Measurements from ENCODE around the gene WNT1. TPM values are rescaled to one million over a fixed set of nuclear protein-coding genes. Genes with fewer than 3 reads are reported as not detected.

The WNT1 gene
- total RNA-seq, 1 experiment from 2014 or later = not detected

- H4K91ac ChIP-seq (ENCODE audit: insufficient read length, low read depth, low read length) = no peak overlapping the region
- Mint-ChIP-seq H3K9me3 (0 out of 5 replicates have a peak, but pooled peaks cover 0 to 4% of the 10 kb centered on the region in 2 experiments), H3K27me3 (ENCODE audit: low read depth) (peaks cover 78% of the 10 kb centered on the region), H3K4me1 (peaks cover 13 to 36% of the 10 kb centered on the region in 2 experiments), H3K27ac (no peak overlapping the region), H3K4me3 (peak overlapping the region; percentile 56 to 80), H3K36me3 (ENCODE audit: insufficient read depth in 1 of 3, low read depth in 3 of 3) (peaks cover 6 to 9% (median 7%) of the 10 kb centered on the region in 3 experiments; a peak in 4 of 7 replicates)
- no peak overlapping the region for H2BK20ac ChIP-seq (ENCODE audit: low read depth, low read length, poor library complexity, severe bottlenecking)
- H2AFZ ChIP-seq (ENCODE audit: low read length) = no peak overlapping the region
- no peak overlapping the region for H3K4ac ChIP-seq (ENCODE audit: low read depth, low read length)
- no peak overlapping the region for H3K18ac ChIP-seq (ENCODE audit: insufficient read length, low read depth, low read length)
- peaks cover 27% of the 10 kb centered on the region for H3K23me2 ChIP-seq (ENCODE audit: insufficient read length, low read depth, low read length, poor library complexity, severe bottlenecking)
- no peak overlapping the region for H2BK12ac ChIP-seq (ENCODE audit: insufficient read length, low read depth, low read length)
- no peaks in the 10 kb centered on the region for H3K79me2 ChIP-seq (ENCODE audit: insufficient read depth, low read length)
- H2BK120ac ChIP-seq (ENCODE audit: low read depth, low read length, poor library complexity, severe bottlenecking) = no peak overlapping the region
- no peaks in the 10 kb centered on the region for H3K9me3 ChIP-seq (ENCODE audit: control insufficient read depth, low read depth, low read length)
- no peak overlapping the region for H3K9ac ChIP-seq (ENCODE audit: extremely low read depth, insufficient read length, low read length)
- peak overlapping the region; percentile 58 for H3K4me2 ChIP-seq (ENCODE audit: insufficient read depth, insufficient read length, low read length)
- H3K56ac ChIP-seq (ENCODE audit: insufficient read length, low read depth, low read length) = no peak overlapping the region
- H3K23ac ChIP-seq (ENCODE audit: insufficient read length, low read depth, low read length) = no peak overlapping the region
- H4K5ac ChIP-seq (ENCODE audit: insufficient read length, low read depth, low read length) = no peak overlapping the region
- TF ChIP-seq CTCF (conservative IDR thresholded peaks at IDR 0.05) = no peak
- H2BK5ac ChIP-seq (ENCODE audit: insufficient read length, low read length) = no peak overlapping the region
- H3K14ac ChIP-seq (ENCODE audit: insufficient read depth, low read length) = no peak overlapping the region
- no peak overlapping the region for H2BK15ac ChIP-seq (ENCODE audit: low read depth, low read length)
- H3T11ph ChIP-seq (ENCODE audit: low read length) = no peak overlapping the region
- no peaks in the 10 kb centered on the region for H3K79me1 ChIP-seq (ENCODE audit: insufficient read depth, low read depth, low read length, poor library complexity, severe bottlenecking)
- H2AK5ac ChIP-seq (ENCODE audit: insufficient read length, low read length) = no peak overlapping the region
- peak; percentile 65 for DNase-seq
- no peaks in the 10 kb centered on the region for H3K4me1 ChIP-seq (ENCODE audit: insufficient read depth, low read length)
- H3K27ac ChIP-seq (ENCODE audit: insufficient read length, low read depth, low read length) = no peak overlapping the region
- WGBS (ENCODE audit: extremely low coverage, insufficient read length, low lambda C conversion rate) = no CpG with 5 or more reads among the region's 48 CpGs
- no peak overlapping the region for H4K8ac ChIP-seq (replicated peaks; ENCODE audit: insufficient read length, low read depth, low read length)
- peaks cover 45% of the 10 kb centered on the region; the same call in 1 of the 2 replicates for H3K27me3 ChIP-seq (ENCODE audit: insufficient read depth, low read length)
- H4K20me1 ChIP-seq (ENCODE audit: control insufficient read depth, insufficient read depth, insufficient read length) = no peaks in the 10 kb centered on the region
These were observed 20.6 kb downstream of the WNT1 start for GRCh38 chr12:48998497-48999353.

All from H9 (cell line).